SH-SY5Y (cell line): ENCODE results near the gene TNNC2.

ENCODE experiments used
- GATA2 ChIP-seq: IDR thresholded peaks from 2 replicates; pipeline ENCODE4 v1.6.1; 2011; ENCODE audit warnings: mild to moderate bottlenecking, low read depth, low read length
- GATA3 ChIP-seq: IDR thresholded peaks from 2 replicates; pipeline ENCODE4 v1.6.1; 2011; ENCODE audit warnings: low read depth, mild to moderate bottlenecking, low read length, moderate library complexity

DNA sequence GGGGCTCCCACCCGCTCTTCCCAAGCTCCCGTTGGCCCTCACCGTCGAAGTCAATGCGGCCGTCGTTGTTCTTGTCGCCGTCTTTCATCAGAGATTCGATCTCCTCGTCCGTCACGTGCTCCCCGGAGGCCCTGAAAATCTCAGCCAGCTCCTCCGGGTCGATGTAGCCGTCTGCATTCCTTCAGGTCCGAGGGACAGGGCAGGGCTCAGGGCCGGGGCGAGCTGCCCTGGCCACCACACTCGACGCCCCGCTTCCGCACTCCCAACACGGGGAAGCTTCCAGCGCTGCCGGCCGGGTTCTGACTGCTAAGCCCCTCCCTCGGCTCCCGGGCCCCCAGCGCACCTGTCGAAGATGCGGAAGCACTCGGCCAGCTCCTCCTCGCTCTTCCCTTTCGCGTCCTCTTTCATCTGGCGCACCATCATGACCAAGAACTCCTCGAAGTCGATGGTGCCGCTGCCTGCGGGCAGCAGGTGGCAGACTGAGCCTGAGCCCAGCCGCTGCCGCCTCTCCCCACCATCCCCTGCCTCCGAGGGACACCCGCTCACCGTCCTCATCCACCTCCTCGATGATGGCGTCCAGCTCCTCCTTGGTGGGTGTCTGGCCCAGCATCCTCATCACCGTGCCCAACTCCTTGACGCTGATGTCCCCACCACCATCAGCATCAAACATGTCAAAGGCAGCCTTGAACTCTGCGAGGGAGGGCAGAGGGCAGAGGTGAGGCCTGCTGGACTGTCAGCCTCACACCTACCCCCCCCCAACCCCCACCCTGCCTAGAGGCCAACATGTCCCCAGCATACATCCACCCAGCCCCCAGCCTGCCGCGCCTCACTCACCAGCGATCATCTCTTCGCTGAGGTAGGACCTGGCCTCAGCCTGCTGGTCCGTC lies 2.9 kb downstream of the TNNC2 start:
- TF ChIP-seq GATA2 (no peak), GATA3 (no peak)
